GM12891 (cell line): ENCODE results near the gene MNS1.
"Not testable (repeated sequence)": the region's sequence is repeated elsewhere in the genome, so short reads cannot be mapped to it uniquely, and the experiment has no call there.

ENCODE experiments used
- DNase-seq: peaks from one replicate; pipeline ENCODE4 v3.0.0; 2011; ENCODE audit warnings: low spot score; ENCODE audit not compliant: insufficient read length
- FAIRE-seq: peaks from 2 replicates; lab custom pipeline; 2011; peaks lifted over from hg19 to GRCh38; lab: Jason Lieb, UNC
- PAX5 ChIP-seq: IDR thresholded peaks from 2 replicates; pipeline ENCODE4 v1.6.1; 2011; ENCODE audit warnings: low read length, moderate library complexity, mild to moderate bottlenecking; ENCODE audit not compliant: insufficient read depth, severe bottlenecking
- POLR2A ChIP-seq: IDR thresholded peaks from 2 replicates; pipeline ENCODE4 v1.6.1; 2011; ENCODE audit warnings: low read depth, low read length, control low read depth
- POLR2AphosphoS5 ChIP-seq: IDR thresholded peaks from 2 replicates; pipeline ENCODE4 v1.6.1; 2011; ENCODE audit warnings: low read depth, low read length, control low read depth
- POU2F2 ChIP-seq: IDR thresholded peaks from 2 replicates; pipeline ENCODE4 v1.6.1; 2011; ENCODE audit warnings: low read depth, mild to moderate bottlenecking, control low read depth, low read length, moderate library complexity
- SPI1 ChIP-seq: IDR thresholded peaks from 2 replicates; pipeline ENCODE4 v1.6.1; 2011; ENCODE audit warnings: low read depth, low read length, control low read depth
- TAF1 ChIP-seq: IDR thresholded peaks from 2 replicates; pipeline ENCODE4 v1.6.1; 2011; ENCODE audit warnings: low read depth, low read length, control low read depth

MNS1 gene

DNA sequence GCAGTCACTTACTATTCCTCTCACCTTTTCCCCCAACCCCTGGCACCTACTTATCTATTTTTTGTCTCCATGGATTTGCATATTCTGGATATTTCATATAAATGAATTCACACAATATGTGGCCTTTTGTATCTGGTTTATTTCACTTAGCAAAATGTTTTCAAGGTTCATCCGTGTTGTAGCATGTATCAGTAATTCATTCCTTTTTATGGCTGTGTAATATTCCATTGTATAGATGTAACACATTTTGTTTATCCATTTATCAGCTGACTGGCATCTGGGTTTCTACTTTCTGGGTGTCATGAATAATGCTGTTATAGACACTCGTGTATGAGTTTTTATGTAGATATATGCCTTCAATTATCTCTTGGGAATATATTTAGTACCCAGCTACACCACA lies 5.8 kb downstream of the MNS1 start:
- DNase-seq (no peak), FAIRE-seq (peak; percentile 48)
- no peak for TF ChIP-seq POU2F2

DNA sequence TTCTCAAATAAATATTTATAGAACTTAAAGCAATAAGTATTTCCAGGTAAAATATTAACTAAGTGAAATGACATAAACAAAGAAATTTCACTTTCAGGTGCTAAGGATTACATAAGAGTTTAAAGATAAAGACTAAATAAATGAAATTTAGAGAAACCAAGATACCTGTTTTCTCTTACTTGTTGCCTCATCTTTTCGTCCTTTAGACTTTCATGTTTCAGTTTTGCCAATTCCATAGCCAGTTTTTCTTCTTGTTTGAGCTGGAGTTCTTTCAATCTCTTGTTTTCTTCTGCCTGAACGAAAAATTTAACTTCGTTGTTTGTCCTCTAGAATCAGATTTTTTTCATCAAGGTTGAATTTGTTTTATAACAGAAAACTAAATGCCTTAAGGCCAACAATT lies 8.7 kb downstream of the MNS1 start:
- TF ChIP-seq PAX5 = no peak
- TF ChIP-seq POLR2A = no peak
- no peak for TF ChIP-seq SPI1
- no peak for TF ChIP-seq POLR2AphosphoS5
- TF ChIP-seq POU2F2 = no peak
- TF ChIP-seq TAF1 = no peak
- no peak for DNase-seq
- no peak for FAIRE-seq

DNA sequence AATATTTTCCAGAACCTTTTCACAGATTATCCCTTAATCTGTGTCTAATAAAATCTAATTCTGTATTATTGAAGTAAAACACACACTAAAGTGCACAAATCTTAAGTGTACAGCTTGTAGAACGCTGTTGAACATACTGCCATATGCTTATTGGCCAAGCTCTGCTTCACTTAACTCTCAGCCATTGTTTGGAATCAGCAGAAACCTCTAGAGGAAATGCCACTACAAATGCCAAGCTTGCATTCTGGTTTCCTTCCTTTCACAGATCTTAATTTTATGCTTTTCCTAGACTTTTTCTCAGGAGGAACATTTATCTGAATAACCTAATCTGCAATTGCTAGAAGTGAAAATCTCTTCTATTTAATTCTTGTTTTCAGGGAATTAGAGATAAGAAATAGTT lies 10.1 kb downstream of the MNS1 start:
- FAIRE-seq = no peak
- TF ChIP-seq POLR2AphosphoS5 = no peak
- TF ChIP-seq POLR2A = no peak
- TF ChIP-seq PAX5 = no peak
- no peak for TF ChIP-seq POU2F2
- no peak for TF ChIP-seq SPI1
- no peak for TF ChIP-seq TAF1
- DNase-seq = no peak

DNA sequence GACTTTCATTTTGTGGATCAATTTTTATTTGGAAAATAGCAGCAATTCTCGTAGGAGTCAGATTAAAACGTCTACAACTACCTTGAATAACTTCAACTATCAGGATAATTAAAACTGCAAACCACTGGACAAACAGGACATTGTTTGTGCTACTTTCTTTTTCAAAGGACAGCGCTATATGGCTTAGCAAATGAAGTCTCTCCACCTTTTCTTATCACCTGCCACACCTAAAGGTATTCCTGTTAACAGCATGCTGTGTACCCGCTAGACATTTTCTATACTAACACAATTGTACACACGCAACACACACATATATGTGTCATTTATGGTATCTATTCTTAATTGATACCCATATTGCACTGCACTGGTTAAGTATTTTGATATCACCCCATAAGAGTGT lies 19.2 kb downstream of the MNS1 start:
- TF ChIP-seq SPI1 (no peak), TAF1 (no peak), POLR2AphosphoS5 (no peak), POLR2A (no peak), POU2F2 (no peak), PAX5 (no peak)
- FAIRE-seq (no peak), DNase-seq (no peak)

DNA sequence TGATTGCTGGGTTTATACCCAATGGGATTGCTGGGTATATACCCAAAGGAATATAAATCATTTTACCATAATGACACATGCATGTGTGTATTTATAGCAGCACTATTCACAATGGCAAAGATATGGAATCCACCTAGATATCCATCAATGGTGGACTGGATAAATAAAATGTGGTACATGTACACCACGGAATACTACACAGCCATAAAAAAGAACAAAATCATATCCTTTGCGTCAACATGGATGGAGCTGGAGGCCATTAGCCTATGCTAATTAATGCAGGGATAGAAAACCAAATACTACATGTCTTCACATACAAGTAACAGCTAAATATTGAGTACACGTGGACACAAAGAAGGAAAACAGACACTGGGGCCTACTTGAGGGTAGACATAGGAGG lies 22.6 kb downstream of the MNS1 start:
- FAIRE-seq = peak; percentile 76
- no peak for TF ChIP-seq POU2F2
- TF ChIP-seq PAX5 = no peak
- TF ChIP-seq POLR2A = no peak
- no peak for TF ChIP-seq TAF1
- TF ChIP-seq POLR2AphosphoS5 = no peak
- TF ChIP-seq SPI1 = no peak
- DNase-seq = no peak

DNA sequence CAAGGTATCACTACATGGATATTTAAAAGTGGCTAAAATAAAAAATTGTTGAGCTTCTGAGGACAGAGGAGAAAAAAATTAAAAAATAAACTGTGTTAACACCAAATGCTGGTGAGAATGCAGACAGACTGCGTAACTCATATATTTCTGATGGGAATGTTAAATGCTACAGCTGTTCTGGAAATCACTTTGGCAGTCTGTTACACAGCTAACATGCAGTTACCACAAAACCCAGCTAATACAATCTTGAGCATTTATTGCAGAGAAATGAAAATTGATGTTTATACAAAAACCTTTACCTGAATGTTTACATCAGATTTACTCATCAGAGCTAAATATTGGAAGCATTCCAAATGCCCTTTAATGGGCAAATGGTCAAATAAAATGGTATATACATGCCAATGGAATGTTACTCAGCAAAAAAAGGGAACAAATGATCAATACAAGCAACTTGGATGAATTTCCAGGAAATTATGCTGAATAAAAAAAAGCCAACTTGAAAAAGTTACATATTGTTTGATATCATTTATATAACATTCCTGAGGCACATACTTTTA lies 24.6 kb downstream of the MNS1 start:
- FAIRE-seq = no peak
- TF ChIP-seq TAF1 = no peak
- TF ChIP-seq PAX5 = no peak
- TF ChIP-seq SPI1 = no peak
- no peak for TF ChIP-seq POLR2A
- TF ChIP-seq POU2F2 = no peak
- TF ChIP-seq POLR2AphosphoS5 = no peak
- DNase-seq = no peak

DNA sequence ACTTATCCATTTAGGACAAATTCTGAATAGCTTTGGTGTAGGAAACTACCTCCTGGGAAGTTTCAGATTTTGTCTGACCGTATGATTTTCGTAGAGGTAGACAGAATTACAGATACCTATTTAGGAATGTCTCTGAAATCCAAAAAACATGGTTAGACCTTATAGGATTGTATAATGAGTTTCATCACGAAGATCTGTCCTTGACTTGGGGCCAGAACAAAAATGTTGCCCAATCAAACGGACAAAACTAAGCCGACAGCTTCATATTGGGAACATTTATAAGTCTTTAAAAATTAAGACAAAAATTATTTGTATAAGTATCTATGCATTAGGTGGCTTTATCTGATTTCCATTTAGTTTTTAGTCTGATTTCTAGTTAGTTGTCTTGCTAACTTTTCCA lies 32.6 kb downstream of the MNS1 start:
- TF ChIP-seq POLR2AphosphoS5 = no peak
- TF ChIP-seq POU2F2 = no peak
- no peak for TF ChIP-seq PAX5
- no peak for TF ChIP-seq TAF1
- TF ChIP-seq SPI1 = no peak
- no peak for TF ChIP-seq POLR2A
- FAIRE-seq (no peak), DNase-seq (no peak)

DNA sequence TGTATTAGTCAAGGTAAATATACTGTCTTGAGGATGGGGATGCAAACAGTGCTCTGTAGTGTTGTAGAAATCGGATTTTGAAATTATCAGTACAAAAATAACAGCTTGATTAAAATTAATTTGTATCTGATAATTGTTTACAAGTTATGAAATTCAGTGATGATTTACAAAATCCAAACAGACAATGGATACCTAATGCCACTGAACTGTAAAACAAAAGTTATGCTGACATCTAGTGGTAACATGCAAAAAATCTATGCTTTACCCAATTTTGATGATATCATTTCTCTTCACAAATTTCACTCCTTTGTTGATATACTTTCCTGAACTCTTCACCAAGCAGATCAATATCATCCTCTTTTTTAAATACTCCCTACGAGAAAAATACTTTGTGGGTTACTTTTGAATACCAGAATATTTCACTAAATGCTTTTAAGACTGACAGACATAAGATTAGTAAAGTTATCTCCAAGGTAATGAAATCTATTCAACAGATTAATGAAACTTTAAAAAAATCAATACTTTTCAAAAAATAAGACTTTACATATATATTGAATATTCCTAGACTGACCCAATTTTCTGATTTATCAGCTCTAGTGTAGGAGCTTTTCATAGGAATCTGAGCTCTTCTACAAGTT lies 36.0 kb downstream of the MNS1 start:
- peak; percentile 79 for FAIRE-seq
- no peak for TF ChIP-seq PAX5
- TF ChIP-seq SPI1 = no peak
- no peak for TF ChIP-seq TAF1
- TF ChIP-seq POLR2AphosphoS5 = no peak
- TF ChIP-seq POU2F2 = no peak
- no peak for TF ChIP-seq POLR2A
- DNase-seq = no peak

DNA sequence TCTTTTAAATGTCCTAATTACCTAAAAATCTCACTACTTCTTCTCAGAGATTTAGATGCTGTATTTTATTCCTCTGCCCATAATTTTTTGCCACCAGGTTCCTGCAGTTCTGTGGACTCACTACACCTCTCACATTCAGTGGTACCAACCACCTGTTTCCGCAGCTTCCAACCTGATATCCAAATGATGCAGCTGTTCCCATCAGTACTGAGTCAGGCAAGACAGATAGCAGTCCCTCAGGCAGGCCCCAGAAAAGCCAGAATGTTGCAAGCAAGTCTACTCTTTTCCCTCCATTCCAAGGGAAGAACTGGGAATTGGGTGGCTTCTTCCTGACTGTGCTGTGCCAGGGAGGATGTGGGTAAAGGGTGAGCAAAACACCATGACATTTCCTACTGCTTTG lies 39.0 kb downstream of the MNS1 start:
- no peak for DNase-seq
- no peak for TF ChIP-seq TAF1
- no peak for TF ChIP-seq POLR2A
- no peak for TF ChIP-seq POU2F2
- no peak for TF ChIP-seq PAX5
- TF ChIP-seq SPI1 = no peak
- no peak for TF ChIP-seq POLR2AphosphoS5
- FAIRE-seq = no peak

DNA sequence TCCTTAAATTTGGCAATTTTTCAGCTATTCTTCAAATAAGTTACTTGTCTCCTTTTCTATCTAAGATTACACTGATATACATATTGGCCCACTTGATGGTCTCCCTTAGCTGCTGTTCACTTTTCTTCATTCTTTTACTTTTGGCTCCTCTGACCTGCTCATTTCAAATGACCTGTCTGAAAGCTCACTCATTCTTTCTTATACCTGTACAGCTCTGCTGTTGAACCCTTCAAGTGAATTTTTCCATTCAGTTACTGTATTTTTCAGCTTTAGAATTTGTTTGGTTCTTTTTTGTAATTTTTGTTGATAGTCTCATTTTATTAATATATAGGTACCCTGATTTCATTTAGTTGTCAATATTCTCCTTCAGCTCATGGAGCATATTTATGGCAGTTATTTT lies 39.7 kb downstream of the MNS1 start:
- no peak for TF ChIP-seq SPI1
- no peak for TF ChIP-seq POLR2A
- no peak for TF ChIP-seq TAF1
- no peak for TF ChIP-seq POU2F2
- TF ChIP-seq POLR2AphosphoS5 = no peak
- no peak for TF ChIP-seq PAX5
- no peak for FAIRE-seq
- DNase-seq = no peak

DNA sequence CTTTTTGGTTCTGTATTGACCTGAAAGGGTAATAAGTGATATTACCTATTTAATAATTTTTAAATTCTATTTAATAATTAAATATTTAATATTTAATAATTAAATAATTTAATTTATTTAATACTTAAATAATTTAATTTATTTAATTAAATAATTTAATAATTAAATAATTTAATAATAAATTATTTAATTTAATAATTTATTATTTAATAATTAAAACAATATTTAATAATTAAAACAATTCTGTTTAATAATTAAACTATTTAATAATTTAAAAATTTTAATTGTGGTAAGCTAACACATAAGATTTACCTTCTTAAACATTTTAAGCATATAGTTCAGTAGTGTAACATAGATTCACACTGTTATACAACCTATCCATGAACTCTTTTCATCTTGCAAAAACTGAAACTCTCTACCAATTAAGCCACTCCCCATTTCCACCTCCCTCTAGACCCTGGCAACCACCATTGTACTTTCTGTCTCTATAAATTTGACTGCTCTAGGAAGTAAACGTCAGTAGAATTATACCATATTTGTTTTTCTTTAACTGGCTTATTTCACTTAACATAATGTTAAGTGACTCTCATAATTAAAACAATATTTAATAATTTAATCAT lies 51.7 kb downstream of the MNS1 start:
- FAIRE-seq = peak; percentile 87
- DNase-seq = not testable (repeated sequence)
